ENCODE data around the gene CCDC192. TPM values are rescaled to one million over a fixed set of nuclear protein-coding genes. Genes with fewer than 3 reads are reported as not detected.

CCDC192 gene
- total RNA-seq, 1 donor from 2014 or later, result not detected

- intact Hi-C loops (cut with DNase I), result no loop called here
Measured at GRCh38 chr5:127985811-127986325, 282.7 kb downstream of the CCDC192 start.

DNA sequence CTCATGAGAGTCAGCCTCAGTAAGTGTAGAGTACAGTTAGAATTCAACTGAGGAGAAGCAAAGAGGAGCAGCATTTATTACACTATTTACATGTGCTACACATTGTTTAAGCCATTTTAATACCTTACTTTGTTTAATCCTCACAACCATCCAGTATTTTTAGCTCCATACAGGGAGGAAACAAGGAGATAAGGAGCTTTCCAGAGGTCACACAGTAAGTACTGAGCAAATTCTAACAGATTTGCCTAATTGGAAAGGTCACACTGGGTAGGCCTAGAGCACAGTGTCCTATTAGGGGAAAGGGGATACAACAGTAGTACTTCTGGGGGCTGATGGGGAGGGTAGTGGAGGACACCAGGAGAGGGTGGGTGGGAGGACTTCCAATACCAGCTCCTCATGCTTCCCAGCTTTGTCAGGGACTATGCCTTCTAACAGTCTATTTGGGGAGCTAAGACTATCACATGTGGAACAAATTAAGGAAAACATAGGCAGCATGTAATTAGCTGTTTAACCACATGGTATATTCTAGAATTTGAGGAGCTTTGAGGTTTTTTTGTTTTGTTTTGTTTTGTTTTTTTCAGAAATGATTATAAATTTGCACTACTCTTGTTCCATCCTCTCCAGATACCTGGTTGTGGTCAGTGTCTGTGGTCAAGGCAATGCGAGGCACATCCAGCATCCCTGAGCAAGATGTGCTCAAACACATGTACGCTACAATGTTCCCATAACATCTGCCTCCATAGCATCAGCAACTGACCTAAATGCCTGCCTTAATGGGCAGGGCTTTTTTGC lies 284.4 kb downstream of the CCDC192 start:
- intact Hi-C loops (cut with DNase I), result no loop called here
- no peak for DNase-seq (ENCODE audit: low spot score)

More at GRCh38 chr5:127985811-127986325, 282.7 kb downstream of the CCDC192 start:
- DNase-seq (ENCODE audit: low spot score), result no peak

DNA sequence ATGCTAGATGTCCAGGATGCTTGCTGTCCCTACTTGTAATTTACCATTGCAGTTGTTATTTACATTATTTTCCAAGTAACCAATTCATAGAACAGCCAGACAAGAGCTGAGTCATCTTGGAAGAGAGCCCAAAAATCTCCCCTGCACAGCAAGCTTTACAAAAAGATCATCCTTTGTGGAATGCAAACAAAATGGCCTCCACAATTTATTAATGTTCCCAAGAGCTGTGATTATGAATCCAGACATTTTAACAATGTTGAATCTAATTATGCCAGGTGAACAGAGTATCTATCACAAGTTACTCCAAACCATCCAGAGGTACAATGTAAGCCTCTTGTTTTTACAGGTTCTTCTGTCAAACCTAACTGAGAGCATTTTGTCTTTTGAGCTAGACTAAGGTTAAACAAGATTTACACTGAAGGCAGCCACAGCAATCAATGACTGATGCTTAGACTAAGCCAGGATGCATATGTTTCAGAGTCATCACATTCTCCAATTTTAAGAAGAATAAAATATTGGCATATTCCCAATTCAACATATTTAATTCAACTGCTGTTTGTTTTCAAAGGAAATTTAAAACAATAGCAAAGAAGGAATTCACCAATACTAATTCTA lies 285.1 kb downstream of the CCDC192 start:
- intact Hi-C loops (cut with DNase I), result no loop called here
- no peak for DNase-seq (ENCODE audit: low spot score)

Other genes starting within 250 kb of the CCDC192 start
- gene PRRC1, start 185.8 kb upstream of the CCDC192 start, total RNA-seq, result 26.5 TPM
- gene CTXN3, start 54.3 kb upstream of the CCDC192 start, total RNA-seq, result not detected